GM18499 (cell line): ENCODE results near the gene SEPTIN5.
"Not testable (repeated sequence)": the region's sequence is repeated elsewhere in the genome, so short reads cannot be mapped to it uniquely, and the experiment has no call there.

Experiments
- ATAC-seq: cut with Tn5 transposase; IDR thresholded peaks from one replicate; pipeline ENCODE4 v1.9.1; 2021; ENCODE audit warnings: moderate number of reproducible peaks; ENCODE audit not compliant: insufficient read depth, unreplicated experiment

Gene SEPTIN5

GRCh38 chr22:19714312-19715187, at the start of gene SEPTIN5:
Gene SEPTIN5 (plus strand): TSS chr22:19714503. CDS start chr22:19714589, 86 bp downstream.
- no peak for ATAC-seq

- no peak for ATAC-seq
Observed at GRCh38 chr22:19664951-19665783, 49.1 kb upstream of the SEPTIN5 start.

GRCh38 chr22:19665784-19666672, 48.3 kb upstream of the SEPTIN5 start:
- ATAC-seq, result no peak

GRCh38 chr22:19666673-19667593, 47.4 kb upstream of the SEPTIN5 start:
- no peak for ATAC-seq

- ATAC-seq, result no peak
Observed at GRCh38 chr22:19667872-19668740, 46.2 kb upstream of the SEPTIN5 start.

GRCh38 chr22:19668748-19669147, 45.6 kb upstream of the SEPTIN5 start:
- ATAC-seq, result no peak

- no peak for ATAC-seq
Observed at GRCh38 chr22:19669570-19669969, 44.7 kb upstream of the SEPTIN5 start.

GRCh38 chr22:19671316-19671715, 43.0 kb upstream of the SEPTIN5 start:
- no peak for ATAC-seq

- no peak for ATAC-seq
Observed at GRCh38 chr22:19672054-19672776, 42.1 kb upstream of the SEPTIN5 start.

GRCh38 chr22:19673660-19674059, 40.6 kb upstream of the SEPTIN5 start:
- ATAC-seq, result no peak

- ATAC-seq, result no peak
Observed at GRCh38 chr22:19674129-19674928, 40.0 kb upstream of the SEPTIN5 start.

- ATAC-seq, result no peak
Observed at GRCh38 chr22:19674929-19675253, 39.4 kb upstream of the SEPTIN5 start.

- no peak for ATAC-seq
Observed at GRCh38 chr22:19675428-19675827, 38.9 kb upstream of the SEPTIN5 start.

GRCh38 chr22:19676437-19676836, 37.9 kb upstream of the SEPTIN5 start:
- ATAC-seq, result not testable (repeated sequence)

- ATAC-seq, result no peak
Observed at GRCh38 chr22:19678949-19679521, 35.3 kb upstream of the SEPTIN5 start.

- ATAC-seq, result no peak
Observed at GRCh38 chr22:19679522-19680101, 34.7 kb upstream of the SEPTIN5 start.
